Measurements from ENCODE around the gene DCST1. TPM values are rescaled to one million over a fixed set of nuclear protein-coding genes. Genes with fewer than 3 reads are reported as not detected.

Gene DCST1
- total and polyA plus RNA-seq, 2 donors (not counting 3 experiments of a cell fraction or from before 2014, with no cell fraction given) = not detected

GRCh38 chr1:155084722-155085503 is 51.3 kb downstream of the DCST1 start:
- Histone ChIP-seq H3K4me3 (replicated peaks in 1 of 3; ENCODE audit: insufficient read depth in 1 of 3, low read depth in 1 of 3, low read length in 3 of 3) (peak overlapping the region; percentile 13 to 68 (median 48)), H3K9ac (replicated peaks; ENCODE audit: extremely low read depth, insufficient read depth, low read length) (peak overlapping the region; percentile 52), H2AFZ (ENCODE audit: low read depth, low read length) (peak overlapping the region; percentile 79), H4K20me1 (replicated peaks; ENCODE audit: control insufficient read depth, extremely low read depth, insufficient read depth, low read length) (no peaks in the 10 kb centered on the region), H3K4me1 (ENCODE audit: control insufficient read depth, extremely low read depth, insufficient read depth, low read length) (peaks cover 12% of the 10 kb centered on the region), H3K9me3 (replicated peaks; ENCODE audit: control insufficient read depth, insufficient read depth, low read length) (no peaks in the 10 kb centered on the region), H3K9me1 (replicated peaks; ENCODE audit: control insufficient read depth, extremely low read depth, insufficient read depth, low read length) (no peaks in the 10 kb centered on the region), H3K79me2 (ENCODE audit: control insufficient read depth, insufficient read depth, low read length) (no peaks in the 10 kb centered on the region), H3K36me3 (ENCODE audit: control insufficient read depth in 2 of 2, extremely low read depth in 1 of 2, insufficient read depth in 2 of 2, low read length in 2 of 2) (no peaks in the 10 kb centered on the region), H3K4me2 (ENCODE audit: insufficient read depth, low read length) (peak overlapping the region; percentile 72), H3K27ac (ENCODE audit: insufficient read depth, low read depth, low read length) (peak overlapping the region; percentile 45), H3K27me3 (ENCODE audit: control insufficient read depth in 2 of 2, insufficient read depth in 2 of 2, low read length in 2 of 2) (peaks cover 26 to 36% of the 10 kb centered on the region in 2 experiments)
- FAIRE-seq = peak; percentile 98
- intact Hi-C loops (cut with micrococcal nuclease) (loop anchor here (1.0 to 2.0 kb wide), 6 partner anchors 14 to 416 kb away; partner anchors contain the start of genes EFNA4 and ZBTB7B), dilution Hi-C loops (cut with MboI; ENCODE audit: extremely low pct_ligation_motif_present, low sequenced_read_pairs) (no loop called here)
- ChIA-PET CTCF (interaction anchor here (0.6 to 3.1 kb wide), 56 partner anchors 9 to 525 kb away, joined by 3 to 67 read pairs (median 5); partner anchors contain the start of genes ADAM15, DPM3, EFNA4 and KRTCAP2), POLR2A (interaction anchor here (0.6 to 1.0 kb wide), 3 partner anchors 31 to 41 kb away, joined by 4 to 7 read pairs (median 4); partner anchors contain the start of gene ADAM15)
- peak; percentile 96 for DNase-seq (ENCODE audit: low read depth, low spot score)
- BruUV-seq (replicated peaks) = no TSS peak
- no peak for TF ChIP-seq JUN (IDR thresholded peaks at IDR 0.05; ENCODE audit: borderline replicate concordance, insufficient read depth, insufficient read length, low read depth)
- no peak for TF ChIP-seq MAX (IDR thresholded peaks at IDR 0.05; ENCODE audit: insufficient read depth, insufficient read length)
- TF ChIP-seq MYC (IDR thresholded peaks at IDR 0.05; ENCODE audit: low read depth, low read length) = no peak
- no peak for TF ChIP-seq EZH2 (IDR thresholded peaks at IDR 0.05; ENCODE audit: borderline replicate concordance, low read depth, low read length, severe bottlenecking)
- TF ChIP-seq GATA2 (IDR thresholded peaks at IDR 0.05; ENCODE audit: insufficient read depth, insufficient read length, low read depth, low read length) = no peak
- no peak for TF ChIP-seq FOS (IDR thresholded peaks at IDR 0.05; ENCODE audit: borderline replicate concordance, insufficient read depth, low read length)
- peak; percentile 31 for TF ChIP-seq POLR2A (IDR thresholded peaks at IDR 0.05; ENCODE audit: low read depth, low read length)
- TF ChIP-seq CTCF (IDR thresholded peaks at IDR 0.05; ENCODE audit: extremely low read depth in 1 of 2, insufficient read depth in 1 of 2, low read depth in 1 of 2, low read length in 2 of 2) = peak; percentile 79 to 90
- peak; percentile 46 for TF ChIP-seq POLR2AphosphoS5 (IDR thresholded peaks at IDR 0.05; ENCODE audit: insufficient read depth, low read depth, low read length)
